HG02943 (cell line): ENCODE data around the gene PPM1H.

Experiments used
- ATAC-seq: cut with Tn5 transposase; IDR thresholded peaks from one replicate; pipeline ENCODE4 v1.9.1; 2021; ENCODE audit warnings: mild to moderate bottlenecking, low read depth, moderate library complexity; ENCODE audit not compliant: unreplicated experiment

The PPM1H gene

GRCh38 chr12:62659453-62660295, 275.3 kb downstream of the PPM1H start:
- ATAC-seq, result no peak

GRCh38 chr12:62658910-62659309, 276.0 kb downstream of the PPM1H start:
- no peak for ATAC-seq

GRCh38 chr12:62657363-62657632, 277.7 kb downstream of the PPM1H start:
- no peak for ATAC-seq

GRCh38 chr12:62656591-62657362, 278.2 kb downstream of the PPM1H start:
- no peak for ATAC-seq

GRCh38 chr12:62655666-62656151, 279.2 kb downstream of the PPM1H start:
- no peak for ATAC-seq

DNA sequence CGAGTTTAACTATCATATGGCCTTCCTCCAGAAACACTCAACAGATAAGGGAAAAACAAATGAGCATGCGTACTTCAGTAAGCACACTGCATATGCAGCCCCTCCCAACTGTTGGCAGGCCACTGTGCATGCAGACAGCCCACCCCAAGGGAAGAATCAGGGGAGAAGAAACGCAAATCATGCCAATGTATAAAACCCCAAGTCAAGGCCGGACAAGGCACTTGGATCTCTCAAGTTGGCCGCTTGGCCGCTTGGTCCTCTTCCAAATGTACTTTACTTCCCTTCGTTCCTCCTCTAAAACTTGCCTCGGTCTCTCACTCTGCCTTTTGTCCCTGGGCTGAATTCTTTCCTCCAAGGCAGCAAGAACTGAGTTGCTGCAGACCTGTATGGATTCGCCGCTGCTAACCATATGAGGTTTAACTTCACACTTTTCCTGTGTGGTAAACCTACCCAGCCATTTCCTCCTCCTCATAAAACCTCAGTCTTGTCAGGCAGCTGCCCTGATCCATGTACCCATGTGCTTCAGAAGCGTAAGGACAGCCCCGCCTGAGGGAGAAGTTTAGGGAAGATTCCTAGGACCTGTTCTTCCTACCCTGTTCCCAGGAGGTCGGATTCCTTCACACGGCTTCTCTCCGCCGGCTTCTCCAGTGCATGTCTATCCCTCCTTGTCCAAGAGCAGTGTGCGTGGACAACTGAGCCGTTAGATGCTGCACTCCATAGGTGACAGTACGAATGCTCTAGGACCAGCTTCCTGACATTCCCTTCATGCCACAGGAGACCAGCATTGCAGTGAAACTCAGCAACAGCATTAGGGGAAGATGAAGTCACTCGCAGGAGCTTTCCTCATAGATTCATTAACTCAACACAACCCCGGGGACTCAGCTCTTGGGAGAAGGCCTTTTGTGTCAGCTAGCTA, 280.4 kb downstream of the PPM1H start:
- no peak for ATAC-seq

- ATAC-seq, result no peak
Observed at GRCh38 chr12:62653740-62654139, 281.2 kb downstream of the PPM1H start.

DNA sequence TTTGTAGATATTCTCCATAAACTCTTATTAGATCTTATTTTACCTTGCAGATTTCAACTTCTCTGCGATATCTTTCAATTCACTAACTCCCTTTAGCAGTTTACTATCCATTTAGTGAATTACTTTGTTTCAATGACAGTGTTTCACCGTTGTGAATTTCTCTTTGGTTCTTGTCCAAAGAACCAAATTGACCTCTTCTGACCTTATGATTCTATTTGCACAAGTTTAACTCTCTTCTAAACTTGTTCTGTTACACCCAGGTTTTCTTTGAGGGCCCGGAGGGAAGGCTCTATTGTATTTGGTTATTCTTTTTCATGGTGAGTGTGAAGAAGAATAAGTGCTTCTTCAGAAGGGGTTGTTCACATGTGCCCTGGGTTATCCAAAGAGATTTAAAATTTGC, 281.6 kb downstream of the PPM1H start:
- no peak for ATAC-seq

GRCh38 chr12:62651138-62651537, 283.8 kb downstream of the PPM1H start:
- ATAC-seq, result no peak

DNA sequence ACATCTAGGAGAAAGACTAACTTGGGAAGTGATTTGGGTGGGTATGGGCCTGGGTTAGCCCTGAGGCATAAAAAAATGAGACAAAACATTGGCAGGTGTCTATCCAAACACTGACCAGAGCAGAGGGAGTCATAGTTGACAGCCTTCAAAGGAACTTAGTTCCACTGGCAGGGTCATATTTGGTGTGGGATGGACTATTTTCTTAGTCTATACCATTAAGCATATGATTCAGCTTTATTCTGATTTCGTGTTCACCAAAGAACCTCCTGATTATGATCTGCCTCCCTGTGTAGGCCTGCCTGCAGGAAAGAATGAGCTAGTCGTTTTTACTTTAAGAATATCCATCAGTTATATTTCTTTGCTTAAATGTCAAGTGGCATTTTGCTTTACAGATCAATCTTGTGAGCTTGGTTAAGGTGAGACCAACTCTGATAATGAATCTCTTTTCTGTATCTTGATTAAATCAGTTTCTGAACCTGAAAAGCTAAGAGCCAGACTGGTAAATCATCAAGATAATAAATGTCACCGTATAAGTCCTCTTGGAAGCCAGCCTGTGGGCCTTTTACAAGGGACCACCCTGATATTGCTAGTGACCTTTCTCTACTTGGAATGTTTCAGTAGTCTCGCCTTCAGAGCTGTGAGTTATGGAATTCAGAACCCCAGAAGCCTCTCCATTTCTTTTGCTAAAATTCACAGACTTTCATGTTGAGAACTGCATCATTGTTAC, 285.4 kb downstream of the PPM1H start:
- no peak for ATAC-seq

GRCh38 chr12:62647586-62647985, 287.4 kb downstream of the PPM1H start:
- ATAC-seq, result no peak

- no peak for ATAC-seq
Observed at GRCh38 chr12:62646566-62646965, 288.4 kb downstream of the PPM1H start.

DNA sequence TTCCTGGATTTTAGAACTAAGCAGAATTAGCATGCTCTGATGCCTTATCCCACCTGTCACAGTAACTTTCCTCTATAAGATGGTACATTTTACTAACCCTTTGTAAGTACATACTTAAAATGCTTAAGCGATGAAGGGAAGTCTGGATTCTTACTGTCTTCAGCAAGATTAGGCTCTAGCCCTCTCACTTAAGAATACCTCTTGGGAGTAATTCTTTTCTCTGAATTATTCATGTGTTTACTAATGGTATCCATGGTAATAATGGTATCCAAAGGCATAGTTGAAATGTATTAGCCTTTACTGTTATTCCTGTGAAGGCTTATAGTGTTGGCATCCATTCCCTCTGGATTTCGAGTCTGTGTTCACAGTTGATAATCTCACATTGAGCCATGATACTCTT, 291.5 kb downstream of the PPM1H start:
- no peak for ATAC-seq

DNA sequence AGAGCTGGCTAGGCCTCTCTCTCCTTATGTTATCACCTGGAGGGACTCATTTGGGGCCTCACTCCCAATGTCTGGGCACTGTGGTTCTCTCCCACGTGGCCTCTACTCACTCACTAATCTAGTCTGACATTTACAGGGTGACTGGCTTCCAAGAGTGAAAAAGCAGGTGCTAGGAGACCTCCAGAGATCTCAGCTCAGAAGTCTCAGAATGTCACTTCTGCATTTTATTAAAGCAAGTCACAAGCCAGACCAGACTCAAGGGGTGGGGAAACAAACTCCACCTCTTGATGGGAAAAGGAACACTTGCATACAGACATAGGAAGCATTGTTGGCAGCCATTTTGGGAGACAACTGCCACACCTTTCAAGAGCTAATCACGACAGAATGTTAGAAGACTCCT, 292.5 kb downstream of the PPM1H start:
- no peak for ATAC-seq

- no peak for ATAC-seq
Observed at GRCh38 chr12:62640910-62641448, 294.0 kb downstream of the PPM1H start.

DNA sequence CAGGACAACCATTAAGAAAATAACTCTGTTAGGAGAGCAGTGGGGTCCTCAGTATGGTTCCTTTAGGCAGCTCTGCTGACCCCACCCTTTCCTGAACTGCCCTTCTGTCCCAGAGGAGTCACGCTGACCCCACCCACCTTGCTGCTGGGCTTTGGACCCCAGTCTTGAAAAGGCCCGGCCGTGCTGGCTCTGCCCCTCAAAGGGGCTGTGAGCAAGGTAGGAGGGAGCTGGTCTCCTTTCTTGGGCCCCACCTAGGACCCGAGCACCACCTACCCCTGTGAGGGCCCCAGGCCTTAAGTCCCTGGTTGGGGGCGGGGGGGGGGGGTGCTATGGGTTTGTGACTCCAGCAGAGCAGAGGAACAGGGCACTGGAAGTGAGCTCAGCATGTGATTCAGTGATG, 297.3 kb downstream of the PPM1H start:
- no peak for ATAC-seq

GRCh38 chr12:62635649-62636048, 299.3 kb downstream of the PPM1H start:
- ATAC-seq, result no peak

- peak; percentile 43 for ATAC-seq
Observed at GRCh38 chr12:62632411-62632918, 302.5 kb downstream of the PPM1H start.

DNA sequence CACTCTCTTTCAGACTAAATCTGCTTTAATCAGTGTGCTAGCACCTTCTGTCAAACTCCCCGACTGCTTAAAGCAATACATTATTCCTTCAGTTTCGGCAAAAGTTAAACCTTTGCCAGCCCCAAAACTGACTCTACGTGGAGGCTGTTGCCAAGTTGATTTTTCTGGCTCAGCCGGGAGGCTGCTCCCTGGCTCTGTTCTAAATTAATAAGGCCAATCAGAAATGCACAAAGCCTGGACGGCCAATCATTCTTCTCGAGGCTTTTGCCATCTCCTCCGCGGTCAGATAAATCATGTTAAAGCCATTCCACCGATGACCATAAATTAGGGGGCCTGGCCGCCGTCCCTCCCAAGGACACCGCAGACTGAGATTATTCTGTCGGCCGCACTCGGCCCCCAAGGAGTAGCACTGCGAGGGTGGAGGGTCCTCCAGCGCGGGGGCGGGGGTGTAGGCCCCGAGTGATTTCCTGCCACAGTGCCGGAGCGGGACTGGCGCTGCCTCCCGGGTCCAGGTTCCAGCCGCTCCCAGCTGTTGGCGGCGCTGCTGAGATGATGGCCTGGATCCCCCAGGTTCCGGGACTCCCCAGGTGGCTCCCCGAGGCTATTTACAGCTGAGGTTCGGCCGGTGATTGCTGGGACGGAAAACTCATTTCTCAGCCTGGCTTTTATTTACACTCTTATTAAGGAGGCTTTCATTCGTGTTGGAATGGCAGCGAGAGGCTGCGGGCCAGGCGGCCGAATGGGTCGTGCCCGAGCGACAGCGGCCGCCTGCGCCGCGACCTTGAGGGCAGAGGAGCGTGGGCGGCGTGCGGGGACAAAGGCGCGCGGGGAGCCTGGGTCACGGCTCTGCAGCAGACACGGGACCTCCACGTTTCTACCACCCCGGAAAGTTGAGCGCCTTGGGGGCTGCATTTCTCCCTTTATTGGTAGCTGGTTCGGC, 303.2 kb downstream of the PPM1H start:
- ATAC-seq, result peak; percentile 59
